Left ventricle myocardium inferior (tissue), 1 donor: ENCODE data around the gene LGR6. TPM values are rescaled to one million over a fixed set of nuclear protein-coding genes. Genes with fewer than 3 reads are reported as not detected.
"Not testable (repeated sequence)": the region's sequence is repeated elsewhere in the genome, so short reads cannot be mapped to it uniquely, and the experiment has no call there.

Source experiments
- DNase-seq: peaks from one replicate; pipeline ENCODE4 v3.0.0-alpha.2; 2020
- H3K27ac ChIP-seq: fragments of 200-600 bp; replicated peaks from 2 replicates; pipeline ENCODE4 v1.8.0; 2021
- H3K27me3 ChIP-seq: fragments of 200-600 bp; 2 replicates; pipeline ENCODE4 v1.8.0; 2021; ENCODE audit warnings: low read depth
- H3K36me3 ChIP-seq: fragments of 200-600 bp; 2 replicates; pipeline ENCODE4 v1.8.0; 2021
- H3K4me1 ChIP-seq: fragments of 200-600 bp; 2 replicates; pipeline ENCODE4 v1.8.0; 2021
- H3K4me3 ChIP-seq: fragments of 200-600 bp; 2 replicates; pipeline ENCODE4 v1.8.0; 2021; ENCODE audit warnings: mild to moderate bottlenecking, moderate library complexity
- H3K9me3 ChIP-seq: fragments of 200-600 bp; replicated peaks from 2 replicates; pipeline ENCODE4 v1.8.0; 2021
- CTCF ChIP-seq: fragments of 200-600 bp; IDR thresholded peaks from 2 replicates; pipeline ENCODE4 v1.8.0; 2021; ENCODE audit warnings: antibody characterized with exemption, mild to moderate bottlenecking, borderline replicate concordance
- intact Hi-C: fragments of 100-400 bp; cut with micrococcal nuclease; formaldehyde crosslinking; loops from one replicate; pipeline ENCODE4 v1.11.0; 2022
- total RNA-seq: library from RNA; stranded (reverse); fragmentation: NEBNext Ultra II Directional; extraction: Animal tissue kit (Norgen Biotek cat#: 25700); gene quantifications from one replicate; pipeline ENCODE4 v1.2.1, GENCODE V29; 2021
- donor health status: DM: no; HTN: yes; CAD: no; lungs with severe emphysema.

LGR6 gene
- total RNA-seq, 1 donor from 2014 or later = 0.60 TPM

DNA sequence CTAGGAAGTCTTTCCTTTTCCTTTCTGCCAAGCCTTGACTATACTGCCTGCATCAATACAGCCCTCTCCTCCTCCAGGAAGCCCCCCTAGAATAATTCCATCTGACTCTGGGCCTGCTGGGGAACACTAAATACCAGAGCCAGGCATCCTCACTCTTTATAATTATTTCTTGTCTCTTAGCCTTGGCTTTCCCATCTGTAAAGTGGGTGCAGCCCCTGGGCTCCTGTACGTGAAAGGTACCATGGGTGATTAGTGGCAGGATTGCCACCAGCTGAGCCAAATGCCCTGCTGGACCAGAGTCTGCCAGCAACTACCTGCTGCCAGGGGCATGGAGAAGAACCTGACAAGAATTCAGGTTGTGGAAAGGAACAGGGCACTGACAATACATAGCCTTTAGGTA lies 58.7 kb downstream of the LGR6 start:
- Histone ChIP-seq H3K9me3 (no peaks in the 10 kb centered on the region), H3K36me3 (no peaks in the 10 kb centered on the region), H3K27ac (no peak overlapping the region), H3K4me3 (no peak overlapping the region), H3K4me1 (no peaks in the 10 kb centered on the region), H3K27me3 (peaks cover 41% of the 10 kb centered on the region)
- no peak for TF ChIP-seq CTCF
- intact Hi-C loops = no loop called here
- no peak for DNase-seq

DNA sequence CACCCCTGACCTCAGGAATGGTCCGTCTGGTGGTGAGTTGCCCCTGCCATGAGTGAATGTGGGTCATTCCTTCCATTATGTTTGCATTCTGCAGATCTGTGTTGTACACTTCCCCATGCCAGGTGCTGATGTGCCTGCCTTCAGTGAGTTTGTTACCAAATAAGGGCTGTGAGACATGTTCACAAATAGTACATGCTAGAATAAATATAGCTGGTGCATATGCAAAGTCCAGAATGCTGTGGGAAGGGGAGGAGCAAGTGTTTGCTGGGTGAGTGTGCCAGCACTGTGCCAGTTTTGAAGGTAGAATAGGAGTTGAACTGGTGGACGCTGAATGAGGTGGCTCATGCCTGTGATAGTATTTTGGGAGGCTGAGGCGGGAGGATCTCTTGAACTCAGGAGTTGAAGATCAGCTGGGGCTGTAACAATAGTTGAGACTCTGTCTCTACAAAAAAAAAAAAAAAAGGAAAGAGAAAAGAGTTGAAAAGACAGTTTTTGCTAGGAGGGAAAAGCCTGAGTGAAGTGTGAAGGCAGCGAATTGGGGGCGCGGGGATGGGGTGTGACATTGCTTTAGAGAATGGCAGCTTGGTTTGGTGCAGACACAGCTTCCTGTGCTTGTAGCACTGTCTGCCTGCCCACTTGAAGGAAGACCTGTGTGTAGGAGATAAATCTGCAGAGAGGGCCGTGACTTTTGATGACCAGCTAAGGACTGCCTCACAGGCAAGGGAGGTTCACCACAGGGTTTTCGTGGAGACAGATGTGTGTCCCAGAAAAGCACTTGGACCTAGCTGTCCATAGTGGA lies 61.1 kb downstream of the LGR6 start:
- TF ChIP-seq CTCF = no peak
- H3K36me3 ChIP-seq = no peaks in the 10 kb centered on the region
- H3K9me3 ChIP-seq = no peaks in the 10 kb centered on the region
- intact Hi-C loops = no loop called here
- no peaks in the 10 kb centered on the region for H3K4me1 ChIP-seq
- DNase-seq = no peak
- peaks cover 40% of the 10 kb centered on the region for H3K27me3 ChIP-seq
- no peak overlapping the region for H3K27ac ChIP-seq
- H3K4me3 ChIP-seq = no peak overlapping the region

GRCh38 chr1:202255343-202255742 lies 61.7 kb downstream of the LGR6 start:
- Histone ChIP-seq H3K4me1 (no peaks in the 10 kb centered on the region), H3K36me3 (no peaks in the 10 kb centered on the region), H3K27ac (no peak overlapping the region), H3K4me3 (no peak overlapping the region), H3K27me3 (peaks cover 47% of the 10 kb centered on the region), H3K9me3 (no peaks in the 10 kb centered on the region)
- intact Hi-C loops = no loop called here
- no peak for TF ChIP-seq CTCF
- no peak for DNase-seq

GRCh38 chr1:202259705-202260104 lies 66.1 kb downstream of the LGR6 start:
- intact Hi-C loops = no loop called here
- Histone ChIP-seq H3K4me3 (no peak overlapping the region), H3K27me3 (peaks cover 38% of the 10 kb centered on the region), H3K4me1 (no peaks in the 10 kb centered on the region), H3K9me3 (peaks cover 4% of the 10 kb centered on the region), H3K27ac (no peak overlapping the region), H3K36me3 (no peaks in the 10 kb centered on the region)
- no peak for DNase-seq
- TF ChIP-seq CTCF = no peak

DNA sequence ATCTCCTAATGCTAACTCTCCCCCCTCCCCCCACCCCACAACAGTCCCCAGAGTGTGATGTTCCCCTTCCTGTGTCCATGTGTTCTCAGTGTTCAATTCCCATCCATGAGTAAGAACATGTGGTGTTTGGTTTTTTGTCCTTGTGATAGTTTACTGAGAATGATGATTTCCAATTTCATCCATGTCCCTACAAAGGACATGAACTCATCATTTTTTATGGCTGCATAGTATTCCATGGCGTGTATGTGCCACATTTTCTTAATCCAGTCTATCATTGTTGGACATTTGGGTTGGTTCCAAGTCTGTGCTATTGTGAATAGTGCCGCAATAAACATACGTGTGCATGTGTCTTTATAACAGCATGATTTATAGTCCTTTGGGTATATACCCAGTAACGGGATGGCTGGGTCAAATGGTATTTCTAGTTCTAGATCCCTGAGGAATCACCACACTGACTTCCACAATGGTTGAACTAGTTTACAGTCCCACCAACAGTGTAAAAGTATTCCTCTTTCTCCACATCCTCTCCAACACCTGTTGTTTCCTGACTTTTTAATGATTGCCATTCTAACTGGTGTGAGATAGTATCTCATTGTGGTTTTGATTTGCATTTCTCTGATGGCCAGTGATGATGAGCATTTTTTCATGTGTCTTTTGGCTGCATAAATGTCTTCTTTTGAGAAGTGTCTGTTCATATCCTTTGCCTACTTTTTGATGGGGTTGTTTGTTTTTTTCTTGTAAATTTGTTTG lies 67.8 kb downstream of the LGR6 start:
- H3K4me1 ChIP-seq, H3K36me3 ChIP-seq, H3K27ac ChIP-seq, H3K9me3 ChIP-seq, H3K4me3 ChIP-seq, intact Hi-C loops, DNase-seq: not testable (repeated sequence)
- H3K27me3 ChIP-seq = peaks cover 54% of the 10 kb centered on the region

GRCh38 chr1:202263628-202264027 lies 70.0 kb downstream of the LGR6 start:
- no peaks in the 10 kb centered on the region for H3K4me1 ChIP-seq
- H3K4me3 ChIP-seq = no peak overlapping the region
- intact Hi-C loops = no loop called here
- no peak for TF ChIP-seq CTCF
- peaks cover 4% of the 10 kb centered on the region for H3K9me3 ChIP-seq
- H3K36me3 ChIP-seq = no peaks in the 10 kb centered on the region
- DNase-seq = no peak
- H3K27me3 ChIP-seq = peaks cover 58% of the 10 kb centered on the region
- H3K27ac ChIP-seq = no peak overlapping the region
